GM23338 (cell line): Measurements from ENCODE around the gene SYNDIG1. TPM values are rescaled to one million over a fixed set of nuclear protein-coding genes. Genes with fewer than 3 reads are reported as not detected.

Source experiments
- CTCF ChIP-seq, 2 experiments: fragments of 200-600 bp in 1 of 2; sonication (generic) in 1 of 2; conservative IDR thresholded peaks; 2 replicates each; pipeline versions ENCODE4 v1.5.1 to v1.6.1; 2016 to 2017; ENCODE audit warnings: antibody characterized with exemption in 2 of 2, low read depth in 2 of 2, mild to moderate bottlenecking in 2 of 2, moderate library complexity in 1 of 2
- ETS1 ChIP-seq: IDR thresholded peaks from 2 replicates; pipeline ENCODE4 v1.6.1; 2016; ENCODE audit warnings: antibody characterized with exemption
- EZH2 ChIP-seq: fragments of 200-600 bp; sonication (generic); IDR thresholded peaks from one replicate; pipeline ENCODE4 v1.8.0; 2017; ENCODE audit warnings: antibody characterized with exemption, mild to moderate bottlenecking, low read depth; ENCODE audit not compliant: unreplicated experiment
- EZH2phosphoT487 ChIP-seq: fragments of 200-600 bp; sonication (generic); IDR thresholded peaks from one replicate; pipeline ENCODE4 v1.8.1; 2018; ENCODE audit warnings: antibody characterized with exemption; ENCODE audit not compliant: unreplicated experiment
- JUNB ChIP-seq: IDR thresholded peaks from one replicate; pipeline ENCODE4 v1.6.1; 2016; ENCODE audit warnings: antibody characterized with exemption; ENCODE audit not compliant: unreplicated experiment
- NANOG ChIP-seq: IDR thresholded peaks from 2 replicates; pipeline ENCODE4 v1.6.1; 2016; ENCODE audit warnings: antibody characterized with exemption, borderline replicate concordance
- POLR2AphosphoS5 ChIP-seq: IDR thresholded peaks from 2 replicates; pipeline ENCODE4 v1.6.1; 2016; ENCODE audit warnings: antibody characterized with exemption, low read depth
- ZNF114 ChIP-seq: fragments of 250-450 bp; sonication (Bioruptor Pico); IDR thresholded peaks from 2 replicates; pipeline ENCODE4 v1.5.0; 2020; ENCODE audit warnings: mild to moderate bottlenecking, moderate library complexity
- ZNF331 ChIP-seq: fragments of 250-450 bp; sonication (Bioruptor Pico); IDR thresholded peaks from 2 replicates; pipeline ENCODE4 v1.5.0; 2020; ENCODE audit warnings: low read depth, mild to moderate bottlenecking, moderate library complexity
- polyA plus RNA-seq: library from polyadenylated mRNA; unstranded; fragments of >200 nt; fragmentation: Nextera tagmentation; extraction: Ambion mirVana; gene quantifications from 2 replicates; pipeline ENCODE4 v1.2.1, GENCODE V29; 2016
- total RNA-seq: library from RNA; depleted of rRNA; stranded (reverse); fragments of >200 nt; shearing (Covaris generic); gene quantifications from 2 replicates; pipeline ENCODE4 v1.2.3, GENCODE V29; 2014
- TF ChIP-seq, protein P1 (sequence below): fragments of 250-450 bp; sonication (Bioruptor Pico); IDR thresholded peaks from 2 replicates; pipeline ENCODE4 v1.5.0; 2020; ENCODE audit warnings: mild to moderate bottlenecking, moderate library complexity

Gene SYNDIG1
- total and polyA plus RNA-seq, 2 experiments from 2014 or later: 2.8 to 4.8 TPM

- TF ChIP-seq, protein P1, sequence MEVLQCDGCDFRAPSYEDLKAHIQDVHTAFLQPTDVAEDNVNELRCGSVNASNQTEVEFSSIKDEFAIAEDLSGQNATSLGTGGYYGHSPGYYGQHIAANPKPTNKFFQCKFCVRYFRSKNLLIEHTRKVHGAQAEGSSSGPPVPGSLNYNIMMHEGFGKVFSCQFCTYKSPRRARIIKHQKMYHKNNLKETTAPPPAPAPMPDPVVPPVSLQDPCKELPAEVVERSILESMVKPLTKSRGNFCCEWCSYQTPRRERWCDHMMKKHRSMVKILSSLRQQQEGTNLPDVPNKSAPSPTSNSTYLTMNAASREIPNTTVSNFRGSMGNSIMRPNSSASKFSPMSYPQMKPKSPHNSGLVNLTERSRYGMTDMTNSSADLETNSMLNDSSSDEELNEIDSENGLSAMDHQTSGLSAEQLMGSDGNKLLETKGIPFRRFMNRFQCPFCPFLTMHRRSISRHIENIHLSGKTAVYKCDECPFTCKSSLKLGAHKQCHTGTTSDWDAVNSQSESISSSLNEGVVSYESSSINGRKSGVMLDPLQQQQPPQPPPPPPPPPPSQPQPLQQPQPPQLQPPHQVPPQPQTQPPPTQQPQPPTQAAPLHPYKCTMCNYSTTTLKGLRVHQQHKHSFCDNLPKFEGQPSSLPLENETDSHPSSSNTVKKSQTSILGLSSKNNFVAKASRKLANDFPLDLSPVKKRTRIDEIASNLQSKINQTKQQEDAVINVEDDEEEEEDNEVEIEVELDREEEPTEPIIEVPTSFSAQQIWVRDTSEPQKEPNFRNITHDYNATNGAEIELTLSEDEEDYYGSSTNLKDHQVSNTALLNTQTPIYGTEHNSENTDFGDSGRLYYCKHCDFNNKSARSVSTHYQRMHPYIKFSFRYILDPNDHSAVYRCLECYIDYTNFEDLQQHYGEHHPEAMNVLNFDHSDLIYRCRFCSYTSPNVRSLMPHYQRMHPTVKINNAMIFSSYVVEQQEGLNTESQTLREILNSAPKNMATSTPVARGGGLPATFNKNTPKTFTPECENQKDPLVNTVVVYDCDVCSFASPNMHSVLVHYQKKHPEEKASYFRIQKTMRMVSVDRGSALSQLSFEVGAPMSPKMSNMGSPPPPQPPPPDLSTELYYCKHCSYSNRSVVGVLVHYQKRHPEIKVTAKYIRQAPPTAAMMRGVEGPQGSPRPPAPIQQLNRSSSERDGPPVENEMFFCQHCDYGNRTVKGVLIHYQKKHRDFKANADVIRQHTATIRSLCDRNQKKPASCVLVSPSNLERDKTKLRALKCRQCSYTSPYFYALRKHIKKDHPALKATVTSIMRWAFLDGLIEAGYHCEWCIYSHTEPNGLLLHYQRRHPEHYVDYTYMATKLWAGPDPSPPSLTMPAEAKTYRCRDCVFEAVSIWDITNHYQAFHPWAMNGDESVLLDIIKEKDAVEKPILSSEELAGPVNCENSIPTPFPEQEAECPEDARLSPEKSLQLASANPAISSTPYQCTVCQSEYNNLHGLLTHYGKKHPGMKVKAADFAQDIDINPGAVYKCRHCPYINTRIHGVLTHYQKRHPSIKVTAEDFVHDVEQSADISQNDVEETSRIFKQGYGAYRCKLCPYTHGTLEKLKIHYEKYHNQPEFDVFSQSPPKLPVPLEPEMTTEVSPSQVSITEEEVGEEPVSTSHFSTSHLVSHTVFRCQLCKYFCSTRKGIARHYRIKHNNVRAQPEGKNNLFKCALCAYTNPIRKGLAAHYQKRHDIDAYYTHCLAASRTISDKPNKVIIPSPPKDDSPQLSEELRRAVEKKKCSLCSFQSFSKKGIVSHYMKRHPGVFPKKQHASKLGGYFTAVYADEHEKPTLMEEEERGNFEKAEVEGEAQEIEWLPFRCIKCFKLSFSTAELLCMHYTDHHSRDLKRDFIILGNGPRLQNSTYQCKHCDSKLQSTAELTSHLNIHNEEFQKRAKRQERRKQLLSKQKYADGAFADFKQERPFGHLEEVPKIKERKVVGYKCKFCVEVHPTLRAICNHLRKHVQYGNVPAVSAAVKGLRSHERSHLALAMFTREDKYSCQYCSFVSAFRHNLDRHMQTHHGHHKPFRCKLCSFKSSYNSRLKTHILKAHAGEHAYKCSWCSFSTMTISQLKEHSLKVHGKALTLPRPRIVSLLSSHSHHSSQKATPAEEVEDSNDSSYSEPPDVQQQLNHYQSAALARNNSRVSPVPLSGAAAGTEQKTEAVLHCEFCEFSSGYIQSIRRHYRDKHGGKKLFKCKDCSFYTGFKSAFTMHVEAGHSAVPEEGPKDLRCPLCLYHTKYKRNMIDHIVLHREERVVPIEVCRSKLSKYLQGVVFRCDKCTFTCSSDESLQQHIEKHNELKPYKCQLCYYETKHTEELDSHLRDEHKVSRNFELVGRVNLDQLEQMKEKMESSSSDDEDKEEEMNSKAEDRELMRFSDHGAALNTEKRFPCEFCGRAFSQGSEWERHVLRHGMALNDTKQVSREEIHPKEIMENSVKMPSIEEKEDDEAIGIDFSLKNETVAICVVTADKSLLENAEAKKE: no peak
- TF ChIP-seq ZNF114 (CRISPR knock-in tag) (no peak), ETS1 (no peak), ZNF331 (CRISPR knock-in tag) (no peak), POLR2AphosphoS5 (no peak), JUNB (no peak), CTCF (conservative IDR thresholded peaks at IDR 0.05; ENCODE audit: low read depth in 2 of 2) (no peak), NANOG (no peak), EZH2 (no peak), EZH2phosphoT487 (no peak)
These were observed 66.7 kb downstream of the SYNDIG1 start (continued) for GRCh38 chr20:24535941-24536730.
